ENCODE data around the gene IFIT2.
A peak's percentile ranks its signal among the peaks of the same experiment; 100 is the strongest.

Gene IFIT2

DNA sequence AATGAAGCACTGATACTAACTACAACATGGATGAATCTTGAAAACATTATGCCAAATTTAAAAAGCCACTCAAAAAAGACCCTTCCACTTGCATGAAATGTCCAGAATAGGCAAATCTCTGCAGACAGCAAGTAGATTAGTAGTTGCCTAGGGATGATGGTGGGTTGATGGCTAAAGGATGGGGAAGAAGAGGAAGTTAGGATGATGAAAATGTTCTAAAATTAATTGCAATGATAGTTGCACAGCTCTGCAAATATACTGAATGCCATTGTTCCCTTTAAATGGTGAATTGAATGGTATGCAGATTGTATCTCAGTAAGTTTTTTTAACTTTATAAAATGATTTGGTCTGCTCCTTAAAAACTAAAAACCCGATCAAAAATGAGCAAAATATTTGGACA lies 43.0 kb upstream of the IFIT2 start:
- no peak overlapping the region for H3K4me3 ChIP-seq (ENCODE audit: low read length)
- DNase-seq (ENCODE audit: low read depth): no peak
- TF ChIP-seq, protein P1, sequence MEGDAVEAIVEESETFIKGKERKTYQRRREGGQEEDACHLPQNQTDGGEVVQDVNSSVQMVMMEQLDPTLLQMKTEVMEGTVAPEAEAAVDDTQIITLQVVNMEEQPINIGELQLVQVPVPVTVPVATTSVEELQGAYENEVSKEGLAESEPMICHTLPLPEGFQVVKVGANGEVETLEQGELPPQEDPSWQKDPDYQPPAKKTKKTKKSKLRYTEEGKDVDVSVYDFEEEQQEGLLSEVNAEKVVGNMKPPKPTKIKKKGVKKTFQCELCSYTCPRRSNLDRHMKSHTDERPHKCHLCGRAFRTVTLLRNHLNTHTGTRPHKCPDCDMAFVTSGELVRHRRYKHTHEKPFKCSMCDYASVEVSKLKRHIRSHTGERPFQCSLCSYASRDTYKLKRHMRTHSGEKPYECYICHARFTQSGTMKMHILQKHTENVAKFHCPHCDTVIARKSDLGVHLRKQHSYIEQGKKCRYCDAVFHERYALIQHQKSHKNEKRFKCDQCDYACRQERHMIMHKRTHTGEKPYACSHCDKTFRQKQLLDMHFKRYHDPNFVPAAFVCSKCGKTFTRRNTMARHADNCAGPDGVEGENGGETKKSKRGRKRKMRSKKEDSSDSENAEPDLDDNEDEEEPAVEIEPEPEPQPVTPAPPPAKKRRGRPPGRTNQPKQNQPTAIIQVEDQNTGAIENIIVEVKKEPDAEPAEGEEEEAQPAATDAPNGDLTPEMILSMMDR (conservative IDR thresholded peaks at IDR 0.05; ENCODE audit: low read length): no peak

DNA sequence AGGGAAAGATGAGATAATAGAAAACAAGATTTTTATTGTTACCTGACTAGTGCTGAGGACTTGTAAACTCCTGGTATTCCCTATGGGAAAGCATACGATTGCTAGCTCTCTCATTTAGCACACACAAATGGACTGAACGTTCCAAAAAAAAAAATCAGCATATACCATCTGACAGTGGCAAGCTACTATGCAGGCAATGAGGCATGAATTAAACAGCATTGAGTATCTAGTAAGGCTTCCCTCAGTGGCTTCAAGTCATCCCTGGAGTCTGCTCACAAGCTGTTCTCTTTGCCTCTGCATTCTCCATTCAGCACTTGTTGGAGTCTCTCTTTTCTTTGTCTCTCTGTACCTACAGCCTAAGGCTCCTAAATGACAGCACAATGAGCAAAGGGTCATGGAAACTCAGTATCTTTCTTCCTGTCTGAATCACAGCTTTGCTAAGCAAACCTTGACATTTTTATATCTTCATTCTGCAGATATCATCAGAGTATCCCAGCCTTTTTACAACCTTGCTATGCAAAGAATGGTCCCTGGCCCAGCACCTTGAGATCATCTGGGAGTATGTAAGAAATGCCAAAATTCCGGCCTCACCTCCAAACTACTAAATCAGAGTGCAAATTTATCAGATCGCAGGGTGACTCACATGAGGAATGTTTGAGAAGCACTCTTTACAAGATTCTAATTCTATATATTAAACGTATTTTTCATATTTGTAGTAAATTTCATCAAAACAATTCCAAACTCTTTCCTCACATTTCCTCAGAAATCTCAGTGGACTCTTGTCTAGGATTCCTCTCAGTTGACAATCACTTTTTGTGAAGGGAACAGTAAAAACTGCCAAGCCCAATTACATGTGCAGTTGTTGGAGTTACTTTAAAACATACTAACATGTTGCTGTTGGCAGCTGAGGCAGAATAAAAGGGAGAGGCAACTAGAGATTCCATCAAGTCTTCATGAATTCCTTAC lies 39.5 kb upstream of the IFIT2 start:
- DNase-seq (ENCODE audit: low read depth): peak; percentile 95
- no peak overlapping the region for H3K4me3 ChIP-seq (ENCODE audit: low read length)
- TF ChIP-seq, protein P1 (conservative IDR thresholded peaks at IDR 0.05; ENCODE audit: low read length): no peak

DNA sequence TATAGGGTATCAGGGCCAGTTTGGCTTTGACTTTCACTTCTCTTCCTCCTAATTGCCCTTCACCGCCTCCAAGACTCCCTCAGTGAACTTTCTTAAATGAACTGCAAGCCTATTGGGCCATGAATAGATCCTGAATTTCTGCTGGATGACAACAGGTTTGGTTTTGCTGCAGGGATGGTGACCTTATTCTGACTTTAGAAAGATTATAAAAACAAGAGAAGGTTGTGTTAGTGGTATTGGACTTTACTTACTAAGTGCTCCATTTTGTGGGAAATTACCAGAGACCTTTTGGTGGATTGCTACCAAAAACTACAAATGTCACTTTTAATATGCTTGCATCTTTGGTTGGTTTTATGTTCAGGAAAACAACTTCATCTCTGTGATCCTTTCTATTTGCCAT lies 38.8 kb upstream of the IFIT2 start:
- TF ChIP-seq, protein P1 (conservative IDR thresholded peaks at IDR 0.05; ENCODE audit: low read length): no peak
- no peak overlapping the region for H3K4me3 ChIP-seq (ENCODE audit: low read length)
- DNase-seq (ENCODE audit: low read depth): no peak

DNA sequence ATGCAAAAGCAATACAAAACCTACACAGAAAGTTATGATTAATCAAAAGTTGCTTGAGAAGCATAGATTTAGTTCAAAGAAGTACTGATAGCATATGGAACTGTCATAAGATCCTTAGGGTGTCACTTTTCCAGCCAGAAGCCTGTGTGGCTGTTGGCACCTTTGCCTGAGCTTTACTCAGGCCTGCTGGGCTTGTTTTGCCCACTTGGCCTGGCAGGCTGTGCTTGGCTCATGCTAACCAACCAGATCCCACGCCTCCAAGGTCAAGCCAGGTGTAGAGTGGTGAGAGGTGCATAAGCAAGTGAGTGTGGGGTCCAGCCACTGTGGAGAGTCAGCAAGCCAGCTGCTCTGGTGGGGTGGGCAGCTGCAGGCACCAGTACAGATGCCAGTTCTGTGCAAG lies 38.3 kb upstream of the IFIT2 start:
- TF ChIP-seq, protein P1 (conservative IDR thresholded peaks at IDR 0.05; ENCODE audit: low read length): no peak
- DNase-seq (ENCODE audit: low read depth): no peak
- no peak overlapping the region for H3K4me3 ChIP-seq (ENCODE audit: low read length)

DNA sequence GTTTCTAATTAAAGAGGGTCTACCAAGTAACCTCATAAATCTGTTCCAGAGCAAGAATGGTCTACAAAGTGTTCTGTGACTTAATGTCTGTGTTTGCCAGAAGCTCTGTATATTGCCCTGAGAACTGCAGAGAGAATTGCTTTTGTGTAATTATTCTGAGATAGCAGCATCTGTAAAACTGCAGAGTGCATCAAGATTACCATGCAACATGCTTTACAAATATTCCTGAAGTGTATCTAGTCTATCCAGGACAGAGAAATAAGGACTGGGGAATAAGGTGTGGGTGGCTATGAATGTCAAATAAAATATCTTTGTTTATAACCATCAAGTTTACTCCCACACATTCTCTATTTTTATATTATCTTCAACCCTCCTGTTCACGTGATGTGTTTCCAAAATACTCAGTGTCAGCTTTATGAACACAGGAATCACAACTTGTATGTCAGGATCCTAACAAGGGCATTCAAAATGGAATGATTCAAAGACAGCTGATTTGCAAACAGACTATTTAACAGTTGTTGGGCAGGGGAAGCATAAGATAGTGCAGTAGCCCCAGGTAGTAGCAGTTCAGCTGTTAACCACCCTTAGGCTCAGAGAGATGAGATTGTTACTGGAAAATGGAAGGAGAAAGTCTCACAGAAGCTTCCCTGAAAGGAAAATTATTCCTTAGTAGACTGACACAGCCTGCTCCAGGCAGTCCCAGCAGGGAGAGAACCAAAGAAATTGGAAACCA lies 35.0 kb upstream of the IFIT2 start:
- no peak for DNase-seq (ENCODE audit: low read depth)
- TF ChIP-seq, protein P1 (conservative IDR thresholded peaks at IDR 0.05; ENCODE audit: low read length): no peak
- no peak overlapping the region for H3K4me3 ChIP-seq (ENCODE audit: low read length)

DNA sequence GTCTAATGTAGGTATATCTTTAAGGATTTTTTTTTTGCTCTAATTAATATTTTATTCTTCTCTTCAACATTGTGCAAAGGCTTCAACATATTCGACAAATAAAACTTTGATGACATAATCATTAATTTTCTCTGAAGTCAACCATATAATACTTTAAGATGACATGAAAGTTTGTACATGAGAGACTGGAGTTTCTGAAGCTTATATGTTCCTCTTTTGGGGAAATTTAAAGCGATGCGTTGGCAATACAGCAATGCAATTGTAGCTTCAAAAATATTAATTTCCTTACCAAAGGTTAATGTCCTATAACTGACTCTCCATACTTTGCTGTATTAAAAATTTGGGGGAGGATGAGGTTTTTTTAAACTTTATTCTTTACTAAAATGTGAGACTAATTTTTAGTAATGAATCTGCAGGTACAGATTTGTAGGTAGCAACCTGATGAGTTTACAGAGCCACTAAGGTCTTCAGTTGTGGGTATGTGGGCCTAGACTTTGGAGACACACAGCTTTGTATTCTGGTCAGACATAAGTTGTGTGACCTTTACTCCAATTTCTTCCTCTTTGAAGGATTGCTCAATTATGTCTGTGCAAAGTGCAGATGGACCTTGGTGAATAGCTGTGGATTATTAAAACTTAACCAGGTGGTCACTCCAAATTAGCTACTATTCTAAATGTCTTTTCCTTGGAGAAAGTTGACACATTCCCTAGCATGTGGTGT lies 32.3 kb upstream of the IFIT2 start:
- DNase-seq (ENCODE audit: low read depth): peak; percentile 30
- H3K4me3 ChIP-seq (ENCODE audit: low read length): no peak overlapping the region
- TF ChIP-seq, protein P1 (conservative IDR thresholded peaks at IDR 0.05; ENCODE audit: low read length): no peak
